Calu3 (cell line): ENCODE results near the gene HK1. TPM values are rescaled to one million over a fixed set of nuclear protein-coding genes. Genes with fewer than 3 reads are reported as not detected.

ENCODE experiments used
- BruUV-seq: library from RNA; stranded (reverse); fragments of 400-500 nt; replicated peaks from 2 replicates; lab custom pipeline; 2021; lab: Mats Ljungman, UMichigan
- CTCF ChIA-PET: fragments of 300-600 bp; sonication (Branson Sonifier 250); formaldehyde crosslinking; loops from one replicate; lab custom pipeline; 2022; ENCODE audit warnings: antibody characterized with exemption; lab: Charles Lee
- DNase-seq: peaks from one replicate; pipeline ENCODE4 v3.0.0; 2022
- H3K27ac Mint-ChIP-seq: one replicate; pipeline ENCODE4 v1.8.0; 2022; ENCODE audit warnings: mixed read lengths; ENCODE audit not compliant: unreplicated experiment
- H3K27me3 Mint-ChIP-seq: one replicate; pipeline ENCODE4 v1.8.0; 2022; ENCODE audit warnings: mixed read lengths; ENCODE audit not compliant: unreplicated experiment
- H3K36me3 Mint-ChIP-seq: one replicate; pipeline ENCODE4 v1.8.0; 2022; ENCODE audit warnings: mild to moderate bottlenecking, moderate library complexity, mixed read lengths; ENCODE audit not compliant: insufficient read depth, unreplicated experiment
- H3K4me1 Mint-ChIP-seq: one replicate; pipeline ENCODE4 v1.8.0; 2022; ENCODE audit warnings: mild to moderate bottlenecking, low read depth, mixed read lengths; ENCODE audit not compliant: unreplicated experiment
- H3K4me3 Mint-ChIP-seq: one replicate; pipeline ENCODE4 v1.8.0; 2022; ENCODE audit warnings: mild to moderate bottlenecking, low read depth, moderate library complexity, mixed read lengths; ENCODE audit not compliant: unreplicated experiment
- H3K9me3 Mint-ChIP-seq: one replicate; pipeline ENCODE4 v1.8.0; 2022; ENCODE audit warnings: low read depth, mixed read lengths; ENCODE audit not compliant: unreplicated experiment
- intact Hi-C: fragments of 100-400 bp; cut with micrococcal nuclease; formaldehyde crosslinking; loops from one replicate; pipeline ENCODE4 v1.10.0; 2022; ENCODE audit not compliant: unreplicated experiment
- total RNA-seq: library from RNA; stranded (reverse); gene quantifications from 2 replicates; pipeline ENCODE4 v1.2.3, GENCODE V29; 2022
- TF ChIP-seq, protein P1 (sequence below): fragments of 200-600 bp; IDR thresholded peaks from one replicate; pipeline ENCODE4 v1.8.0; 2022; ENCODE audit warnings: antibody characterized with exemption; ENCODE audit not compliant: unreplicated experiment

The HK1 gene
- total RNA-seq, 1 experiment from 2014 or later, result 58.8 TPM

DNA sequence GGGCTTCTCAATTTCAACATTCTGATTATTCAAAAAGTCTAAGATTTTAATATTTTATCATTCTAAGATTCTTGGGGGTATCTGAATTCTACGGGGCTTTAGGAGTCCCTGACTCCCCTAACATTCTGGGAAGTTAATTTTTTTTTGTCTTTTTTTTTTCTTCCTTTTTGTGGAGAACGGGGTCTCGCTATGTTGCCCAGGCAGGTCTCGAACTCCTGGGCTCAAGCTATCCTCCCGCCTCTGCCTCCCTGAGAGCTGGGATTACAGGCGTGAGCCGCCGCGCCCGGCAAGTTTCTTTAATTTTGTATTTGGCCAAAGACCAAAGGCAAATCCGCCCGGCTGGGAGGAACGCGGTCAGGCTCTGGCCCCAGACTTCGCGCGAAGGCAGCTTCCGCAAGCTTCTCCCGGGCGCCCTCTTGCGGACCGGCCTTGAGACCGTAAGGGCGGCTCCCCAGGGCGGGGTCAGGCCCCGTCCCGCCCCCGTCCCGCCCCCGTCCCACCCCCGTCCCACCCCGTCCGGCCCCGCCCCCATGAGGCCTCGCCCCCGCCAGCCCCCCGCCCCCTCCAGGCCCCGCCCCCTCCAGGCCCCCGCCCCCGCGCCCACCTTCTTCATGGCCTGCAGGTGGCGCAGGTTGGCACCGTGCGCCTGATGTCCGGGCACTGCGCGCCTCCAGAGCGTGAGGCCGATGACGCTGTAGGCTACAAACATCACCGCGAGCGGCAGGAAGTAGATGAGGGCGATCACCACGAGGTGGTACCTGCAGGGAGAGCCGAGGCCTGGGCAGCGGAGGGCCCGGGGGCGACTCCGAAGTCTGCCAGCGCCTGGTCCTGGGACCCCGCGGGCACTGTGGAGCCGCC lies 130.3 kb downstream of the HK1 start:
- intact Hi-C loops, result loop anchor here (2.0 to 5.0 kb wide), 2 partner anchors 16 to 109 kb away; no protein-coding TSS in a partner anchor

DNA sequence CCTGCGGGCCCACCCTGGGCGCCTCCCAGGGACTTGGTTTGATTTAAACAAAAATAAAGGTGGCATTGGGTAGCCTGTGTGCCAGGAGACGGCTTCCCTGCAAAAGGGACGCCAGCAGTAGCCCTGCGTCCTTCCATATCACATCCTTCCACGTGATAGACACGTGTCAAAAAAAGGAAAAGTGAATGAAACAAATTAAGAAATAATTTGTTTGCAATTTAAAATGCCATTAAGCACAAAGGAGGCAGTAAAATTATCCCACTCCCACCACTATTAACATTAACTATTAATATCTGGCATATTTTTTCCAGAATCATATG lies 130.8 kb downstream of the HK1 start:
- Mint-ChIP-seq H3K4me1 (peaks cover 21% of the 10 kb centered on the region), H3K4me3 (peak overlapping the region; percentile 29), H3K27ac (peak overlapping the region; percentile 43), H3K9me3 (no peaks in the 10 kb centered on the region), H3K27me3 (no peaks in the 10 kb centered on the region), H3K36me3 (peaks cover 26% of the 10 kb centered on the region)
- DNase-seq, result no peak
- TF ChIP-seq, protein P1, sequence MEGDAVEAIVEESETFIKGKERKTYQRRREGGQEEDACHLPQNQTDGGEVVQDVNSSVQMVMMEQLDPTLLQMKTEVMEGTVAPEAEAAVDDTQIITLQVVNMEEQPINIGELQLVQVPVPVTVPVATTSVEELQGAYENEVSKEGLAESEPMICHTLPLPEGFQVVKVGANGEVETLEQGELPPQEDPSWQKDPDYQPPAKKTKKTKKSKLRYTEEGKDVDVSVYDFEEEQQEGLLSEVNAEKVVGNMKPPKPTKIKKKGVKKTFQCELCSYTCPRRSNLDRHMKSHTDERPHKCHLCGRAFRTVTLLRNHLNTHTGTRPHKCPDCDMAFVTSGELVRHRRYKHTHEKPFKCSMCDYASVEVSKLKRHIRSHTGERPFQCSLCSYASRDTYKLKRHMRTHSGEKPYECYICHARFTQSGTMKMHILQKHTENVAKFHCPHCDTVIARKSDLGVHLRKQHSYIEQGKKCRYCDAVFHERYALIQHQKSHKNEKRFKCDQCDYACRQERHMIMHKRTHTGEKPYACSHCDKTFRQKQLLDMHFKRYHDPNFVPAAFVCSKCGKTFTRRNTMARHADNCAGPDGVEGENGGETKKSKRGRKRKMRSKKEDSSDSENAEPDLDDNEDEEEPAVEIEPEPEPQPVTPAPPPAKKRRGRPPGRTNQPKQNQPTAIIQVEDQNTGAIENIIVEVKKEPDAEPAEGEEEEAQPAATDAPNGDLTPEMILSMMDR, result no peak
- BruUV-seq, result no TSS peak
- intact Hi-C loops, result loop anchor here (2.0 to 5.0 kb wide), 2 partner anchors 16 to 108 kb away; no protein-coding TSS in a partner anchor
- CTCF ChIA-PET, result interaction anchor here (1.1 to 3.2 kb wide), 8 partner anchors 15 to 228 kb away, joined by 4 to 44 read pairs (median 14); no protein-coding TSS in a partner anchor

More for the DNA sequence above, 130.3 kb downstream of the HK1 start:
- Mint-ChIP-seq H3K4me3 (peak overlapping the region; percentile 29), H3K9me3 (no peaks in the 10 kb centered on the region), H3K4me1 (peaks cover 21% of the 10 kb centered on the region), H3K36me3 (peaks cover 26% of the 10 kb centered on the region), H3K27ac (peak overlapping the region; percentile 43), H3K27me3 (no peaks in the 10 kb centered on the region)
- CTCF ChIA-PET, result interaction anchor here (0.5 to 3.2 kb wide), 20 partner anchors 8 to 233 kb away, joined by 3 to 44 read pairs (median 4); partner anchors contain the start of genes TACR2 and TSPAN15
- no TSS peak for BruUV-seq
- DNase-seq, result peak; percentile 97
- TF ChIP-seq, protein P1, result peak; percentile 93

DNA sequence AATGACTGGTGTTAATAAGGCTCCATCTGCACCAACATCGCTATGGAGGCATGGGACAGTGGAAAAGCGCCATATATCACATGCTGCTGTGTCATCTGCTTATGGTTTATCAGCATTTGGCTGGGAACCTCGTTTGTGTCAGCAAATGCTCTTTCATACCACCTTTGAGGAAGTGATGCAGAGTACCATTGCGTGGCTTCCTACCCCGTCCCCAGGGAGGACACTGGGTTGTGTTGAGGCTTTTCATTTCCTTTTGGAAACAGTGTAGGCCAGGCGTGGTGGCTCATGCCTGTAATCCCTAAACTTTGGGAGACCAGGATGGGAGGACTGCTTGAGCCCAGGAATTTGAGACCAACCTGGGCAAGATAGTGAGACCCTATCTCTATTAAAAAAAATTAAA lies 131.7 kb downstream of the HK1 start:
- peaks cover 29% of the 10 kb centered on the region for H3K36me3 Mint-ChIP-seq

DNA sequence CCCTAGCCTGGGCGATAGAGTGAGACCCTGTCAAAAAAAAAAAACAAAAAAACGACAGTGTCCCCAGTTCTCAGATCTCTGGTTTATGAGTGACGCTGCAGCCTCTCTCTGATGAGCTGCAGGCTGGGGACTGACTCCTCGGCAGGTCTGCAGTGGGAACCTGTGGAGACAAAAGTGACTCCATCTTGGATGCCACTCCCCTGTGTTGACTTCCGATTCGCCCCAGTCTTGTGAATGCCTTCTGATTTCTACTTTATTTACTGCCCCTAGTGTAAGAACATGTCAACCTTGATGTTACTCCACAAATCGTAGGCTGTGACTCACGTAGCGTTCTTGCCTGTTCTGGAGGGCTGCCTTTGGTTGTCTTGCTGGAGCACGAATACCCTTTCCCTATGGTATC lies 132.2 kb downstream of the HK1 start:
- no peak for DNase-seq
- TF ChIP-seq, protein P1, result no peak
- no TSS peak for BruUV-seq
- CTCF ChIA-PET, result interaction anchor here (0.7 kb wide), 2 partner anchors 192 to 308 kb away, joined by 4 to 6 read pairs; no protein-coding TSS in a partner anchor
- Mint-ChIP-seq H3K27me3 (no peaks in the 10 kb centered on the region), H3K4me3 (no peak overlapping the region), H3K9me3 (no peaks in the 10 kb centered on the region), H3K4me1 (peaks cover 21% of the 10 kb centered on the region), H3K27ac (no peak overlapping the region), H3K36me3 (peaks cover 29% of the 10 kb centered on the region)
- intact Hi-C loops, result no loop called here

More for the DNA sequence above, 131.7 kb downstream of the HK1 start:
- Mint-ChIP-seq H3K4me3 (no peak overlapping the region), H3K9me3 (no peaks in the 10 kb centered on the region), H3K4me1 (peaks cover 21% of the 10 kb centered on the region), H3K27ac (no peak overlapping the region), H3K27me3 (no peaks in the 10 kb centered on the region)
- CTCF ChIA-PET, result interaction anchor here (0.7 kb wide), 2 partner anchors 192 to 309 kb away, joined by 4 to 6 read pairs; no protein-coding TSS in a partner anchor
- no TSS peak for BruUV-seq
- DNase-seq, result no peak
- TF ChIP-seq, protein P1, result no peak
- intact Hi-C loops, result loop anchor here (2.0 to 5.0 kb wide), 2 partner anchors 15 to 107 kb away; no protein-coding TSS in a partner anchor
